BLaER1 (cell line): Measurements from ENCODE around the gene DEAF1.

Experiments
- H3K27ac ChIP-seq: shearing (Covaris generic); formaldehyde crosslinking; 2 replicates; pipeline ENCODE4 v1.8.1; 2022
- H3K27me3 ChIP-seq: shearing (Covaris generic); formaldehyde crosslinking; 2 replicates; pipeline ENCODE4 v1.8.1; 2022
- H3K36me3 ChIP-seq: shearing (Covaris generic); formaldehyde crosslinking; 2 replicates; pipeline ENCODE4 v1.8.1; 2022
- H3K4me1 ChIP-seq: shearing (Covaris generic); formaldehyde crosslinking; 2 replicates; pipeline ENCODE4 v1.8.1; 2022
- H3K4me2 ChIP-seq: shearing (Covaris generic); formaldehyde crosslinking; 2 replicates; pipeline ENCODE4 v1.8.1; 2022
- H3K4me3 ChIP-seq: shearing (Covaris generic); formaldehyde crosslinking; 2 replicates; pipeline ENCODE4 v1.8.1; 2022
- H3K9ac ChIP-seq: shearing (Covaris generic); formaldehyde crosslinking; 2 replicates; pipeline ENCODE4 v1.8.1; 2022
- H3K9me3 ChIP-seq: shearing (Covaris generic); formaldehyde crosslinking; 2 replicates; pipeline ENCODE4 v1.8.1; 2022
- H4K20me1 ChIP-seq: shearing (Covaris generic); formaldehyde crosslinking; 2 replicates; pipeline ENCODE4 v1.8.1; 2022
- Cebpa-rat ChIP-seq: shearing (Covaris generic); IDR thresholded peaks from 2 replicates; pipeline ENCODE4 v1.8.1; 2022

Gene DEAF1

GRCh38 chr11:702462-703461, 7.7 kb upstream of the DEAF1 start:
- peaks cover 58% of the 10 kb centered on the region for H3K4me1 ChIP-seq
- peaks cover 35% of the 10 kb centered on the region for H3K36me3 ChIP-seq
- peaks cover 8% of the 10 kb centered on the region; the same call in 1 of the 2 replicates for H3K9me3 ChIP-seq
- H3K27ac ChIP-seq = no peak overlapping the region
- no peak overlapping the region for H3K4me2 ChIP-seq
- no peak overlapping the region for H3K9ac ChIP-seq
- no peak for TF ChIP-seq Cebpa-rat
- H3K27me3 ChIP-seq = peaks cover 34% of the 10 kb centered on the region
- no peak overlapping the region for H3K4me3 ChIP-seq
- peaks cover 70% of the 10 kb centered on the region for H4K20me1 ChIP-seq

- H3K4me3 ChIP-seq = no peak overlapping the region
- no peak overlapping the region for H3K27ac ChIP-seq
- no peak for TF ChIP-seq Cebpa-rat
- H3K4me2 ChIP-seq = peak overlapping the region; percentile 77
- H3K36me3 ChIP-seq = peaks cover 35% of the 10 kb centered on the region
- peaks cover 69% of the 10 kb centered on the region for H4K20me1 ChIP-seq
- peaks cover 25% of the 10 kb centered on the region for H3K27me3 ChIP-seq
- H3K9ac ChIP-seq = no peak overlapping the region
- peaks cover 61% of the 10 kb centered on the region for H3K4me1 ChIP-seq
- H3K9me3 ChIP-seq = peaks cover 8% of the 10 kb centered on the region; the same call in 1 of the 2 replicates
Observed at GRCh38 chr11:701741-702461, 6.9 kb upstream of the DEAF1 start.

DNA sequence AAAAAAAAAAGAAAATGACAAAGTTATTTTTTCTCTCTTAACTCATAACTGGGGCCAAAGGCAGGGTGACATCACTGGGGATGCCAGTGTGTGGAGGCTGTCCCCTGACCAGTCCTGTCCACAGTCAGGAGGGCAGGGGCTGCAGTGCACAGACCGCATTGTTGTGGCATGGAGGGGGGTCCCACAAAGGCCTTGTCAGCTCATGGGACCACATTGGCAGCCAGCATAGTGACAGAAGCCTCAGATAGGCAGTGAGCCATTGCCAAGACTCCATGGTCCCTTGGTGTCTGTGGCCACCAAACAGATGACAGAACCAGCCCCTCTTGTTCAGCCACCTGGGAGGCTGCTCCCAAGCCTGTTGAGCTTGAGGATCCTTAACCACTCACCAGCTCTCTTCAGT, 4.7 kb upstream of the DEAF1 start:
- no peak overlapping the region for H3K27ac ChIP-seq
- H3K4me2 ChIP-seq = peak overlapping the region; percentile 77
- no peak overlapping the region for H3K4me3 ChIP-seq
- H3K4me1 ChIP-seq = peaks cover 59% of the 10 kb centered on the region
- H3K9me3 ChIP-seq = peaks cover 8% of the 10 kb centered on the region; the same call in 1 of the 2 replicates
- H3K27me3 ChIP-seq = peaks cover 4% of the 10 kb centered on the region
- peak overlapping the region; percentile 18; the same call in 1 of the 2 replicates for H3K9ac ChIP-seq
- no peak for TF ChIP-seq Cebpa-rat
- peaks cover 26% of the 10 kb centered on the region for H3K36me3 ChIP-seq
- peaks cover 50% of the 10 kb centered on the region for H4K20me1 ChIP-seq

- Histone ChIP-seq H3K4me3 (no peak overlapping the region), H3K9ac (no peak overlapping the region), H3K36me3 (peaks cover 19% of the 10 kb centered on the region), H3K27ac (no peak overlapping the region), H4K20me1 (peaks cover 43% of the 10 kb centered on the region), H3K9me3 (peaks cover 8% of the 10 kb centered on the region; the same call in 1 of the 2 replicates), H3K4me1 (peaks cover 61% of the 10 kb centered on the region), H3K4me2 (peak overlapping the region; percentile 77), H3K27me3 (no peaks in the 10 kb centered on the region)
- TF ChIP-seq Cebpa-rat = no peak
Observed at GRCh38 chr11:699116-699508, 4.1 kb upstream of the DEAF1 start.

- no peaks in the 10 kb centered on the region for H3K27me3 ChIP-seq
- H3K27ac ChIP-seq = peak overlapping the region; percentile 31; the same call in 1 of the 2 replicates
- H3K36me3 ChIP-seq = peaks cover 18% of the 10 kb centered on the region
- H3K4me3 ChIP-seq = no peak overlapping the region
- H3K9me3 ChIP-seq = peaks cover 8% of the 10 kb centered on the region; the same call in 1 of the 2 replicates
- peaks cover 66% of the 10 kb centered on the region for H3K4me1 ChIP-seq
- H3K4me2 ChIP-seq = peak overlapping the region; percentile 77
- peak overlapping the region; percentile 44; the same call in 1 of the 2 replicates for H3K9ac ChIP-seq
- peaks cover 43% of the 10 kb centered on the region for H4K20me1 ChIP-seq
- no peak for TF ChIP-seq Cebpa-rat
Observed at GRCh38 chr11:698493-699115, 3.6 kb upstream of the DEAF1 start.

DNA sequence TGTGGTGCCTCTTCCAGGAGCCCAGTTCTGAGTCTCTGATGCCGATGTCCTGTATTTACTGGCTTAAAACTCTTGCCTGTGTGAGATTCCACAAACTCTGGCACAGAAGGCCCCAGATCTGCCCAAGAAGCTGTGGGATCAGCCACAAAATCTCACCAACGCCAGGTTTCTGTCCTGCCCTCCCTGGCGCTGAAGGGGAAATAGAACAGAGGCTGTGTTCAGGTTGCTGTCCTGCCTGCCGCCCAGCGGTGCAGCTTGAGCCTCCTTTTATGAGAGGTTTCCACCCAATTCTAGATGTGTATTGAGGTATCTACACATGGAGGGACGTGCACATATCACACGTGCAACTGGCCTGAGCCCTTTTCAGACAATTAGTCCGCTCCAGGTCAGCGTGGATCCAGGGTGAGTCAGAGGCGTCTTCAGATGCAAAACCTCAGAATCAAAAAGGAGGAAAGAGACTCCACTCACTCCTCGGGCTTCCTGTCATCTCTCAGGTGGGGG, 2.8 kb upstream of the DEAF1 start:
- TF ChIP-seq Cebpa-rat = no peak
- Histone ChIP-seq H3K27me3 (no peaks in the 10 kb centered on the region), H3K4me1 (peaks cover 74% of the 10 kb centered on the region), H3K27ac (peak overlapping the region; percentile 31; the same call in 1 of the 2 replicates), H3K4me3 (no peak overlapping the region), H4K20me1 (peaks cover 51% of the 10 kb centered on the region), H3K9ac (peak overlapping the region; percentile 44; the same call in 1 of the 2 replicates), H3K4me2 (peak overlapping the region; percentile 77), H3K36me3 (peaks cover 14% of the 10 kb centered on the region), H3K9me3 (peaks cover 8% of the 10 kb centered on the region; the same call in 1 of the 2 replicates)

GRCh38 chr11:696955-697491, 2.0 kb upstream of the DEAF1 start:
- peaks cover 6% of the 10 kb centered on the region; the same call in 1 of the 2 replicates for H3K9me3 ChIP-seq
- peaks cover 80% of the 10 kb centered on the region for H3K4me1 ChIP-seq
- H3K36me3 ChIP-seq = peaks cover 6% of the 10 kb centered on the region
- H3K4me3 ChIP-seq = peak overlapping the region; percentile 91; the same call in 1 of the 2 replicates
- H3K4me2 ChIP-seq = peak overlapping the region; percentile 77
- TF ChIP-seq Cebpa-rat = no peak
- peak overlapping the region; percentile 44; the same call in 1 of the 2 replicates for H3K9ac ChIP-seq
- H3K27me3 ChIP-seq = no peaks in the 10 kb centered on the region
- peak overlapping the region; percentile 99; the same call in 1 of the 2 replicates for H3K27ac ChIP-seq
- peaks cover 59% of the 10 kb centered on the region for H4K20me1 ChIP-seq

GRCh38 chr11:695538-696248, 671 bp upstream of the DEAF1 start, which contains the start of gene TMEM80:
TSS of gene TMEM80 (plus strand) at chr11:695816. CDS start at chr11:695828, 12 bp downstream.
- Histone ChIP-seq H3K36me3 (peaks cover 13% of the 10 kb centered on the region), H3K4me2 (peak within 1 kb of the TSS; percentile 98), H3K4me1 (peaks cover 80% of the 10 kb centered on the region), H4K20me1 (peaks cover 68% of the 10 kb centered on the region), H3K9me3 (no peaks in the 10 kb centered on the region), H3K9ac (peak within 1 kb of the TSS; percentile 98), H3K4me3 (peak within 1 kb of the TSS; percentile 91), H3K27ac (peak within 1 kb of the TSS; percentile 99), H3K27me3 (no peaks in the 10 kb centered on the region)
- TF ChIP-seq Cebpa-rat = no peak
